Measurements from ENCODE around the gene POU3F1.

The POU3F1 gene

DNA sequence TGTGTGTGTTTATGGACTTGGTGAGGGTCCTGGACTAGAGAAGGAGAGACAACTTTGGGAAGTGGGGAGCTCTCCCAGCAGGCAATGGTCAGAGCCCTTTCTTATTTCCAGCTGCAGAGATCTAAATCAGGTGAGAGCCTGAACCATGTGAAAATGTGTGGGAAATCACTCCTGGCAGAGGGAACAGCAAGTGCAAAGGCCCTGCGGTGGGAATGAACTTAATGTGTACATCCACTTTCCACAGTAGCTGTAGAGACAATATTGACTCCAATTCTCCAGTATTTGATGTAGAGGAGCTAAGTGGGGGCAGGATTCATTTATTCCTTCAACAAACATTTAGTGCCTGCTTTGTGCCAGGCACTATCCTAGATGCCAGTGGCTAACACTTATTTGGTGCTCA is 14.7 kb upstream of the POU3F1 start:
- Histone ChIP-seq H2AFZ (ENCODE audit: low read length) (no peak overlapping the region), H3K9ac (ENCODE audit: low read depth, low read length, poor library complexity) (no peak overlapping the region), H2BK12ac (ENCODE audit: low read length) (peak overlapping the region; percentile 26), H3K4me2 (ENCODE audit: insufficient read depth, low read length, poor library complexity, severe bottlenecking) (no peak overlapping the region), H3K27ac (replicated peaks; ENCODE audit: low read length) (no peak overlapping the region), H3K18ac (ENCODE audit: low read length) (peak overlapping the region; percentile 52), H4K91ac (ENCODE audit: low read depth, low read length, poor library complexity) (no peak overlapping the region), H4K8ac (ENCODE audit: low read depth, low read length) (no peak overlapping the region), H3K9me3 (replicated peaks in 1 of 2; ENCODE audit: control insufficient read depth in 2 of 2, insufficient read depth in 1 of 2, low read depth in 1 of 2, low read length in 2 of 2) (peaks cover 0 to 2% of the 10 kb centered on the region in 2 donors), H3K23ac (ENCODE audit: low read depth, low read length, poor library complexity) (peak overlapping the region; percentile 82), H3K14ac (ENCODE audit: low read length) (no peak overlapping the region), H3K4ac (ENCODE audit: low read length) (no peak overlapping the region), H3K4me3 (ENCODE audit: low read length in 2 of 2) (no peak overlapping the region), H2BK120ac (ENCODE audit: low read depth, low read length) (no peak overlapping the region), H3K79me1 (ENCODE audit: low read depth, low read length) (no peaks in the 10 kb centered on the region), H2BK5ac (ENCODE audit: low read length) (no peak overlapping the region), H3K36me3 (replicated peaks in 1 of 2; ENCODE audit: control insufficient read depth in 2 of 2, insufficient read depth in 2 of 2, low read length in 2 of 2) (peaks cover 0 to 9% of the 10 kb centered on the region in 2 donors), H3K27me3 (ENCODE audit: control insufficient read depth in 3 of 3, insufficient read depth in 3 of 3, low read depth in 1 of 3, low read length in 3 of 3) (no peaks in the 10 kb centered on the region), H2AK5ac (ENCODE audit: low read depth, low read length) (no peak overlapping the region), H3K4me1 (ENCODE audit: control insufficient read depth in 2 of 2, insufficient read depth in 1 of 2, low read depth in 1 of 2, low read length in 2 of 2) (peaks cover 12 to 16% of the 10 kb centered on the region in 2 donors), H2BK15ac (ENCODE audit: low read length) (no peak overlapping the region)
- DNase-seq (ENCODE audit: low spot score) = no peak
- WGBS, 2 donors (ENCODE audit: extremely low coverage in 2 of 2, insufficient read length in 2 of 2, insufficient replicate concordance in 1 of 2) = no CpG with 5 or more reads among the region's 1 CpG

DNA sequence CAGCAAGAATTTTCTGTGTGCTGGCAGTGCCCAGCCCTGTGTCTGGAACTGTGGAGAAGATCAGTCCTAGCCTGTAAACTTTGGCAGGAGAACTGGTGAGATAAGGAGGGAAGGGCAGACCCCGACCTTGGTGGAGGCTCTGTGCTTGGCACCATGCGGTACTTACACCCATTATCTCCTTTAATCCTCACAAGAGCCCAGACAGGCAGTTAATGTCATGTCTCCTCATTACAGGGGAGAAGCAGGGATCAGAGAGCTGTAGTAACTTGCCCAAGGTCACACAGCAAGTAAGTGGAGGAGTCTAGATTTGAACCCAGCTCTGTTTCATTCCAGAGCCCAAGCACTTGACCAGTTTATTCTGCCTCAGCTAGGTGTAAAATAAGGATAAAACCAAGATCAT is 13.9 kb upstream of the POU3F1 start:
- H2BK15ac ChIP-seq (ENCODE audit: low read length) = no peak overlapping the region
- H3K36me3 ChIP-seq (replicated peaks in 1 of 2; ENCODE audit: control insufficient read depth in 2 of 2, insufficient read depth in 2 of 2, low read length in 2 of 2) = peaks cover 0 to 16% of the 10 kb centered on the region in 2 donors
- peaks cover 0 to 2% of the 10 kb centered on the region in 2 donors for H3K9me3 ChIP-seq (replicated peaks in 1 of 2; ENCODE audit: control insufficient read depth in 2 of 2, insufficient read depth in 1 of 2, low read depth in 1 of 2, low read length in 2 of 2)
- no peak overlapping the region for H3K14ac ChIP-seq (ENCODE audit: low read length)
- no peak overlapping the region for H4K91ac ChIP-seq (ENCODE audit: low read depth, low read length, poor library complexity)
- peak overlapping the region; percentile 1 for H3K9ac ChIP-seq (ENCODE audit: low read depth, low read length, poor library complexity)
- no peak overlapping the region for H3K27ac ChIP-seq (replicated peaks; ENCODE audit: low read length)
- DNase-seq (ENCODE audit: low spot score) = no peak
- peaks cover 12 to 16% of the 10 kb centered on the region in 2 donors for H3K4me1 ChIP-seq (ENCODE audit: control insufficient read depth in 2 of 2, insufficient read depth in 1 of 2, low read depth in 1 of 2, low read length in 2 of 2)
- H4K8ac ChIP-seq (ENCODE audit: low read depth, low read length) = no peak overlapping the region
- no peaks in the 10 kb centered on the region for H3K27me3 ChIP-seq (ENCODE audit: control insufficient read depth in 3 of 3, insufficient read depth in 3 of 3, low read depth in 1 of 3, low read length in 3 of 3)
- WGBS, 2 donors (ENCODE audit: extremely low coverage in 2 of 2, insufficient read length in 2 of 2, insufficient replicate concordance in 1 of 2) = no CpG with 5 or more reads among the region's 2 CpGs
- H3K23ac ChIP-seq (ENCODE audit: low read depth, low read length, poor library complexity) = no peak overlapping the region
- no peak overlapping the region for H3K4ac ChIP-seq (ENCODE audit: low read length)
- no peaks in the 10 kb centered on the region for H3K79me1 ChIP-seq (ENCODE audit: low read depth, low read length)
- no peak overlapping the region for H3K4me3 ChIP-seq (ENCODE audit: low read length in 2 of 2)
- H3K4me2 ChIP-seq (ENCODE audit: insufficient read depth, low read length, poor library complexity, severe bottlenecking) = no peak overlapping the region
- H2BK120ac ChIP-seq (ENCODE audit: low read depth, low read length) = no peak overlapping the region
- no peak overlapping the region for H3K18ac ChIP-seq (ENCODE audit: low read length)
- no peak overlapping the region for H2AK5ac ChIP-seq (ENCODE audit: low read depth, low read length)
- no peak overlapping the region for H2BK12ac ChIP-seq (ENCODE audit: low read length)
- H2BK5ac ChIP-seq (ENCODE audit: low read length) = no peak overlapping the region
- no peak overlapping the region for H2AFZ ChIP-seq (ENCODE audit: low read length)

DNA sequence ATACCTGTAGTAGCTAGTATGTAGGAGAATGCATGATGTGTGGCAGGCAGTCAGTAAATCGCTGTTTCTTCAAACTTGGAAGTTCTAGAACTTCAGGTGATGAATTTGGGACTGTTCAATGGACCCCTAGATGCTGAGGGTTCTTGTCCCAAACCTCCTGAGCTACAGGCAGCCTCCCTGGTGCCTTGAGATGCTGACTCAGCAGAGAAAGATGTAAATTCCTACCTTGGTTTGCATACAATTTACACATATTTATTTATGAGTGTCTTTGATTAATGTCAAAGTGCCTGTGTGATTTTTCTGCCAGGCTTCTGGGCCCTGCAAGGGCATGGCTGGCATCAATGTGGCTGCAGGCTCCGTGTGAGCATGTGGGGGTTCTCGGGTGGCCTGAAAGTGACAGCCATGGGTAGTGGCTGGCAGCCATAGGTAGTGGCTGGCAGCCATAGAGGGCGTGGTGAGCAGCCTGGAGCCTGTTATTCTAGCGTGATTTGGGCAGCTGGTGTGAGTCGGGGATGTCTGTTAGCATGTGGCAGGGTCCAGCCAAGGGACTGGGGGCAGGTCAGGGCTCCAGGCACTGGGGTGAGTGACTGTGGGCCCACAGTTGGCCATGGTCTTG is 13.2 kb upstream of the POU3F1 start:
- Histone ChIP-seq H2BK12ac (ENCODE audit: low read length) (no peak overlapping the region), H3K18ac (ENCODE audit: low read length) (peak overlapping the region; percentile 46), H2BK5ac (ENCODE audit: low read length) (no peak overlapping the region), H3K23ac (ENCODE audit: low read depth, low read length, poor library complexity) (no peak overlapping the region), H2AK5ac (ENCODE audit: low read depth, low read length) (peak overlapping the region; percentile 63), H4K8ac (ENCODE audit: low read depth, low read length) (no peak overlapping the region), H3K4me1 (ENCODE audit: control insufficient read depth in 2 of 2, insufficient read depth in 1 of 2, low read depth in 1 of 2, low read length in 2 of 2) (peaks cover 12 to 16% of the 10 kb centered on the region in 2 donors), H3K9me3 (replicated peaks in 1 of 2; ENCODE audit: control insufficient read depth in 2 of 2, insufficient read depth in 1 of 2, low read depth in 1 of 2, low read length in 2 of 2) (peaks cover 0 to 2% of the 10 kb centered on the region in 2 donors), H3K14ac (ENCODE audit: low read length) (peak overlapping the region; percentile 73), H2AFZ (ENCODE audit: low read length) (no peak overlapping the region), H3K27ac (replicated peaks; ENCODE audit: low read length) (no peak overlapping the region), H3K79me1 (ENCODE audit: low read depth, low read length) (no peaks in the 10 kb centered on the region), H3K4ac (ENCODE audit: low read length) (no peak overlapping the region), H4K91ac (ENCODE audit: low read depth, low read length, poor library complexity) (no peak overlapping the region), H3K9ac (ENCODE audit: low read depth, low read length, poor library complexity) (no peak overlapping the region), H3K36me3 (replicated peaks in 1 of 2; ENCODE audit: control insufficient read depth in 2 of 2, insufficient read depth in 2 of 2, low read length in 2 of 2) (peaks cover 0 to 19% of the 10 kb centered on the region in 2 donors), H3K27me3 (ENCODE audit: control insufficient read depth in 3 of 3, insufficient read depth in 3 of 3, low read depth in 1 of 3, low read length in 3 of 3) (no peaks in the 10 kb centered on the region), H3K4me3 (ENCODE audit: low read length in 2 of 2) (no peak overlapping the region), H2BK15ac (ENCODE audit: low read length) (no peak overlapping the region), H3K4me2 (ENCODE audit: insufficient read depth, low read length, poor library complexity, severe bottlenecking) (no peak overlapping the region), H2BK120ac (ENCODE audit: low read depth, low read length) (peak overlapping the region; percentile 95)
- no CpG with 5 or more reads among the region's 6 CpGs for WGBS, 2 donors (ENCODE audit: extremely low coverage in 2 of 2, insufficient read length in 2 of 2, insufficient replicate concordance in 1 of 2)
- no peak for DNase-seq (ENCODE audit: low spot score)

DNA sequence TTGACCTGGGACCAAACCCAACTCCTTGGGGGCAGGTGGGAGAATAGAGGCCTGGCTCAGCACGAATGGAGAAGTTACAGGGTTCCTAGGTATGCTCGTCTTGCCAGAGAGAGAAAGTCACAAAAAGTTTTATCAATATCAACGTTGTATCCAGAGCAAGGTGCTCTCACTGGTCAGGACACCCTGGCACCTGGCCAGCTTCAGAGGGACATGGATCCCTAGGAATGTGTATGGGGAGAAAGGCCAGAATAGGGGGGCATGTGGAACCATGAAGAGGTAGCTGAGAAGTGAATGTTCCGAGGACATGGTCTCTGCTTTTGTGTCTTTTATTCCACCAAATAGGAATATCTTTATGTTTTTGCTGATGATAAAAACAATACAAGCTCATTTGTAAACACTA is 9.4 kb upstream of the POU3F1 start:
- H3K23ac ChIP-seq (ENCODE audit: low read depth, low read length, poor library complexity) = no peak overlapping the region
- no peak overlapping the region for H2BK120ac ChIP-seq (ENCODE audit: low read depth, low read length)
- H3K4me3 ChIP-seq (ENCODE audit: low read length in 2 of 2) = no peak overlapping the region
- no CpG with 5 or more reads among the region's 4 CpGs for WGBS, 2 donors (ENCODE audit: extremely low coverage in 2 of 2, insufficient read length in 2 of 2, insufficient replicate concordance in 1 of 2)
- peaks cover 3% of the 10 kb centered on the region for H3K79me1 ChIP-seq (ENCODE audit: low read depth, low read length)
- no peak overlapping the region for H2BK12ac ChIP-seq (ENCODE audit: low read length)
- no peak overlapping the region for H3K4ac ChIP-seq (ENCODE audit: low read length)
- no peak overlapping the region for H2BK5ac ChIP-seq (ENCODE audit: low read length)
- no peak overlapping the region for H3K18ac ChIP-seq (ENCODE audit: low read length)
- no peak overlapping the region for H2AK5ac ChIP-seq (ENCODE audit: low read depth, low read length)
- H2AFZ ChIP-seq (ENCODE audit: low read length) = no peak overlapping the region
- no peak overlapping the region for H4K91ac ChIP-seq (ENCODE audit: low read depth, low read length, poor library complexity)
- no peak overlapping the region for H3K14ac ChIP-seq (ENCODE audit: low read length)
- H3K9ac ChIP-seq (ENCODE audit: low read depth, low read length, poor library complexity) = no peak overlapping the region
- H3K4me2 ChIP-seq (ENCODE audit: insufficient read depth, low read length, poor library complexity, severe bottlenecking) = no peak overlapping the region
- no peak overlapping the region for H2BK15ac ChIP-seq (ENCODE audit: low read length)
- no peak for DNase-seq (ENCODE audit: low spot score)
- H4K8ac ChIP-seq (ENCODE audit: low read depth, low read length) = no peak overlapping the region
- H3K27ac ChIP-seq (replicated peaks; ENCODE audit: low read length) = no peak overlapping the region
- peaks cover 0 to under 1% of the 10 kb centered on the region in 2 donors for H3K9me3 ChIP-seq (replicated peaks in 1 of 2; ENCODE audit: control insufficient read depth in 2 of 2, insufficient read depth in 1 of 2, low read depth in 1 of 2, low read length in 2 of 2)
- peaks cover 16 to 29% of the 10 kb centered on the region in 2 donors for H3K4me1 ChIP-seq (ENCODE audit: control insufficient read depth in 2 of 2, insufficient read depth in 1 of 2, low read depth in 1 of 2, low read length in 2 of 2)
- H3K27me3 ChIP-seq (ENCODE audit: control insufficient read depth in 3 of 3, insufficient read depth in 3 of 3, low read depth in 1 of 3, low read length in 3 of 3) = no peaks in the 10 kb centered on the region
- peaks cover 0 to 16% of the 10 kb centered on the region in 2 donors for H3K36me3 ChIP-seq (replicated peaks in 1 of 2; ENCODE audit: control insufficient read depth in 2 of 2, insufficient read depth in 2 of 2, low read length in 2 of 2)
